ENCODE measurements around the gene POTEH. TPM values are rescaled to one million over a fixed set of nuclear protein-coding genes. Genes with fewer than 3 reads are reported as not detected.

POTEH gene
- polyA plus RNA-seq, 1 donor = not detected

Other genes with a start within 250 kb of the POTEH start
- gene OR11H1, start 161.8 kb upstream of the POTEH start, polyA plus RNA-seq = not detected